CD4-positive, alpha-beta T cell (primary cell): ENCODE results near the gene NCKAP1. TPM values are rescaled to one million over a fixed set of nuclear protein-coding genes. Genes with fewer than 3 reads are reported as not detected.

Experiments
- ATAC-seq: fragments of 200-7000 bp; cut with Tn5 transposase; one replicate; pipeline ENCODE4 v1.10.0; 2022; ENCODE audit warnings: mild to moderate bottlenecking; ENCODE audit not compliant: poor library complexity
- CTCF ChIA-PET: fragments of 350-600 bp; sonication (Branson Sonifier 250); formaldehyde crosslinking; loops from one replicate; lab custom pipeline; 2021; ENCODE audit warnings: antibody characterized with exemption, inconsistent platforms; lab: Charles Lee
- POLR2A ChIA-PET: fragments of 350-600 bp; sonication (Branson Sonifier 250); formaldehyde crosslinking; loops from one replicate; lab custom pipeline; 2021; ENCODE audit warnings: antibody characterized with exemption, inconsistent platforms; lab: Charles Lee
- DNase-seq, 14 experiments: peaks; one replicate each; pipeline ENCODE4 v3.0.0-alpha.2; 2013 to 2020; ENCODE audit warnings: mixed read lengths in 2 of 14
- H3K27ac ChIP-seq, 2 donors: one replicate each; pipeline versions ENCODE4 v1.5.1 to v1.7.0; 2013; ENCODE audit warnings: low read length in 2 of 2, low read depth in 1 of 2, mild to moderate bottlenecking in 1 of 2
- H3K27me3 ChIP-seq, 2 experiments: 1 replicate in 1 of 2; 2 replicates in 1 of 2; pipeline versions ENCODE4 v1.6.1 to v1.7.0; 2013; ENCODE audit warnings: low read length in 2 of 2, control low read depth in 1 of 2, mild to moderate bottlenecking in 1 of 2, moderate library complexity in 1 of 2; ENCODE audit not compliant: insufficient read depth in 2 of 2, control insufficient read depth in 1 of 2
- H3K36me3 ChIP-seq: one replicate; pipeline ENCODE4 v1.6.1; 2013; ENCODE audit warnings: low read length, control low read depth; ENCODE audit not compliant: insufficient read depth
- H3K4me1 ChIP-seq: one replicate; pipeline ENCODE4 v1.6.1; 2013; ENCODE audit warnings: low read length, control low read depth; ENCODE audit not compliant: insufficient read depth
- H3K4me3 ChIP-seq: one replicate; pipeline ENCODE4 v1.5.1; 2013; ENCODE audit warnings: mild to moderate bottlenecking, low read length, moderate library complexity
- H3K9me3 ChIP-seq, 2 experiments: 1 replicate in 1 of 2; 2 replicates in 1 of 2; pipeline versions ENCODE4 v1.6.1 to v1.7.0; 2013; ENCODE audit warnings: low read length in 2 of 2, mild to moderate bottlenecking in 2 of 2, control low read depth in 1 of 2, moderate library complexity in 1 of 2; ENCODE audit not compliant: control insufficient read depth in 1 of 2, insufficient read depth in 1 of 2
- H3K27ac Mint-ChIP-seq: one replicate; pipeline ENCODE4 v1.8.0; 2020; ENCODE audit warnings: mixed read lengths
- H3K27me3 Mint-ChIP-seq: one replicate; pipeline ENCODE4 v1.8.0; 2021; ENCODE audit warnings: mixed read lengths
- H3K36me3 Mint-ChIP-seq: one replicate; pipeline ENCODE4 v1.8.0; 2021; ENCODE audit warnings: low read depth, mixed read lengths
- H3K4me1 Mint-ChIP-seq: one replicate; pipeline ENCODE4 v1.8.0; 2021; ENCODE audit warnings: low read depth, mixed read lengths
- H3K4me3 Mint-ChIP-seq: one replicate; pipeline ENCODE4 v1.8.0; 2020; ENCODE audit warnings: mild to moderate bottlenecking, mixed read lengths
- H3K9me3 Mint-ChIP-seq: one replicate; pipeline ENCODE4 v1.8.0; 2020; ENCODE audit warnings: mixed read lengths
- CTCF ChIP-seq: fragments of 200-600 bp; IDR thresholded peaks from one replicate; pipeline ENCODE4 v1.8.0; 2022; ENCODE audit warnings: antibody characterized with exemption, mild to moderate bottlenecking
- intact Hi-C, 2 experiments: fragments of 100-400 bp; cut with DNase I in 1 of 2; cut with micrococcal nuclease in 1 of 2; formaldehyde crosslinking; loops; one replicate each; pipeline versions ENCODE4 v1.15.1 to v1.9.0; 2023 to 2025; cut with DNase I, micrococcal nuclease
- total RNA-seq, 174 experiments: library from RNA in 2 of 174; stranded (reverse) in 2 of 174; gene quantifications; one replicate each; pipeline ENCODE4 v1.2.3 and lab custom pipeline; 2021 to 2026

The NCKAP1 gene
- total RNA-seq, 2 experiments from 2014 or later, result 2.4 to 2.5 TPM

GRCh38 chr2:183028108-183028507 is 10.1 kb downstream of the NCKAP1 start:
- Mint-ChIP-seq H3K4me1 (no peaks in the 10 kb centered on the region), H3K36me3 (no peaks in the 10 kb centered on the region), H3K9me3 (no peaks in the 10 kb centered on the region), H3K27ac (no peak overlapping the region), H3K27me3 (peaks cover 34% of the 10 kb centered on the region), H3K4me3 (no peak overlapping the region)
- no peaks in the 10 kb centered on the region for H3K36me3 ChIP-seq
- ChIA-PET POLR2A (no interaction called here), CTCF (no interaction called here)
- DNase-seq (no peak), ATAC-seq (no peak)
- intact Hi-C loops, result no loop called here
- H3K9me3 ChIP-seq, result no peaks in the 10 kb centered on the region
- no peak overlapping the region for H3K27ac ChIP-seq
- no peak for TF ChIP-seq CTCF
- H3K4me3 ChIP-seq, result no peak overlapping the region
- peaks cover 0 to 17% of the 10 kb centered on the region in 2 experiments for H3K27me3 ChIP-seq
- no peaks in the 10 kb centered on the region for H3K4me1 ChIP-seq

- CTCF ChIA-PET, result no interaction called here
- H3K4me3 Mint-ChIP-seq, result no peak overlapping the region
- H3K27me3 ChIP-seq, result peaks cover 0 to 11% of the 10 kb centered on the region in 2 experiments
- no peaks in the 10 kb centered on the region for H3K9me3 Mint-ChIP-seq
- TF ChIP-seq CTCF, result no peak
- H3K4me3 ChIP-seq, result no peak overlapping the region
- intact Hi-C loops, result no loop called here
- no peak overlapping the region for H3K27ac Mint-ChIP-seq
- H3K36me3 Mint-ChIP-seq, result no peaks in the 10 kb centered on the region
- H3K27ac ChIP-seq, result no peak overlapping the region
- peaks cover 27% of the 10 kb centered on the region for H3K27me3 Mint-ChIP-seq
- POLR2A ChIA-PET, result no interaction called here
- no peaks in the 10 kb centered on the region for H3K9me3 ChIP-seq
- no peaks in the 10 kb centered on the region for H3K4me1 Mint-ChIP-seq
- no peaks in the 10 kb centered on the region for H3K4me1 ChIP-seq
- H3K36me3 ChIP-seq, result no peaks in the 10 kb centered on the region
- DNase-seq (no peak), ATAC-seq (no peak)
Measured at GRCh38 chr2:183027443-183027842, 10.8 kb downstream of the NCKAP1 start.

GRCh38 chr2:183026424-183026823 is 11.8 kb downstream of the NCKAP1 start:
- Mint-ChIP-seq H3K4me3 (no peak overlapping the region), H3K4me1 (no peaks in the 10 kb centered on the region), H3K9me3 (no peaks in the 10 kb centered on the region), H3K27ac (no peak overlapping the region), H3K27me3 (peaks cover 17% of the 10 kb centered on the region), H3K36me3 (no peaks in the 10 kb centered on the region)
- ChIA-PET CTCF (no interaction called here), POLR2A (no interaction called here)
- ATAC-seq (no peak), DNase-seq (no peak)
- no peaks in the 10 kb centered on the region for H3K36me3 ChIP-seq
- TF ChIP-seq CTCF, result no peak
- no peak overlapping the region for H3K27ac ChIP-seq
- no peaks in the 10 kb centered on the region for H3K4me1 ChIP-seq
- intact Hi-C loops, result no loop called here
- H3K4me3 ChIP-seq, result no peak overlapping the region
- H3K9me3 ChIP-seq, result no peaks in the 10 kb centered on the region
- peaks cover 0 to 6% of the 10 kb centered on the region in 2 experiments for H3K27me3 ChIP-seq
